GM10248 (cell line): ENCODE measurements around the gene HEMK1.

Source experiments
- CTCF ChIA-PET: fragments of 300-600 bp; sonication (Branson Sonifier 250); formaldehyde crosslinking; extraction: SDS; loops from one replicate; lab custom pipeline; 2021; ENCODE audit warnings: antibody characterized with exemption; lab: Yijun Ruan, JAX
- POLR2A ChIA-PET: fragments of 350-650 bp; sonication (Branson Sonifier 250); formaldehyde crosslinking; extraction: SDS; loops from one replicate; lab custom pipeline; 2020; ENCODE audit warnings: antibody characterized with exemption; lab: Yijun Ruan, JAX
- DNase-seq: peaks from one replicate; pipeline ENCODE4 v3.0.0; 2012; ENCODE audit errors: extremely low spot score
- TF ChIP-seq, protein P1 (sequence below): IDR thresholded peaks from 2 replicates; pipeline ENCODE4 v1.5.1; 2012; ENCODE audit warnings: mild to moderate bottlenecking, low read depth; ENCODE audit errors: extremely low read depth, missing control alignments, control extremely low read depth

The HEMK1 gene

DNA sequence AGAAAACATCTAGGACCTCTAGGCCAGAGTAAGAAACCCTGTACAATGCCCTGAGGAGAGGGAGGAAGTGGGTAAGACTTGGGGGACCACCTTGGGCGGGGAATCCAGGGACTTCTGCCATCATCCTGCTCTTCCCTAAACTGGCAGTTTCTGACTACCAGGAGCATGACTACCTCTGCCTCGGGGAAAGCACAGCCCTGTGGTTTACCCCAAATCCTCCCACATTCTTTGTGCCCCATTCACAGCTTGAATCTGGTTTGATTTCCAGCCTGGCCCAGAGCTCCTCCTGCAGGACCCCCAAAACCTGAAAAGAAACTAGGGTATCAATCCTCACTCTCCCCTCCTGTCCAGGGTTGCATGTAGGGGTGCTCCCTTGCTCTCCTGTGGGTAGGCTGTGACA is 6.5 kb upstream of the HEMK1 start:
- ChIA-PET CTCF (interaction anchor here (0.6 to 1.3 kb wide), 4 partner anchors 10 to 1047 kb away, joined by 3 read pairs; no protein-coding TSS in a partner anchor), POLR2A (no interaction called here)
- no peak for DNase-seq
- TF ChIP-seq, protein P1, sequence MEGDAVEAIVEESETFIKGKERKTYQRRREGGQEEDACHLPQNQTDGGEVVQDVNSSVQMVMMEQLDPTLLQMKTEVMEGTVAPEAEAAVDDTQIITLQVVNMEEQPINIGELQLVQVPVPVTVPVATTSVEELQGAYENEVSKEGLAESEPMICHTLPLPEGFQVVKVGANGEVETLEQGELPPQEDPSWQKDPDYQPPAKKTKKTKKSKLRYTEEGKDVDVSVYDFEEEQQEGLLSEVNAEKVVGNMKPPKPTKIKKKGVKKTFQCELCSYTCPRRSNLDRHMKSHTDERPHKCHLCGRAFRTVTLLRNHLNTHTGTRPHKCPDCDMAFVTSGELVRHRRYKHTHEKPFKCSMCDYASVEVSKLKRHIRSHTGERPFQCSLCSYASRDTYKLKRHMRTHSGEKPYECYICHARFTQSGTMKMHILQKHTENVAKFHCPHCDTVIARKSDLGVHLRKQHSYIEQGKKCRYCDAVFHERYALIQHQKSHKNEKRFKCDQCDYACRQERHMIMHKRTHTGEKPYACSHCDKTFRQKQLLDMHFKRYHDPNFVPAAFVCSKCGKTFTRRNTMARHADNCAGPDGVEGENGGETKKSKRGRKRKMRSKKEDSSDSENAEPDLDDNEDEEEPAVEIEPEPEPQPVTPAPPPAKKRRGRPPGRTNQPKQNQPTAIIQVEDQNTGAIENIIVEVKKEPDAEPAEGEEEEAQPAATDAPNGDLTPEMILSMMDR: no peak

DNA sequence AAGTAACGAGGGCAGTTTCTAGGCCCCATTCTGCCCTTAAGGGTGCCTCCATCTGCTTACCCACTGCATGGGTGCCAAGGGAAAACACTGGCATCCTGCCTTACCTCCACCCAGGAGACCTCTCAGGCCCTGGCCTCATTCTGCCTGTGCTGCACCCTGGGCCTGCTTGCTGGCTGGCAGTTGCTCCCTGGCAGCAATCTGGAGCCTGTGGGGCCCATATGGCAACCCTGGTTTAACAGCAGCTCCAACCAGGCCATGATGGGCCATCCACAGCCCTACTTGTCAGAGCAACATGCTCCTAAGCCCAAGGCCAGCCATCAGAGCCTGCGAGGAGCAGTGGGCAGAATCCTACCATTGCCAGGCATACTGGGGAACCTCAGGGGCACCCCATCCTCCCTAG is 5.5 kb upstream of the HEMK1 start:
- TF ChIP-seq, protein P1: no peak
- POLR2A ChIA-PET: no interaction called here
- CTCF ChIA-PET: interaction anchor here (1.4 to 4.2 kb wide), 2 partner anchors 14 to 50 kb away, joined by 3 to 46 read pairs; partner anchors contain the start of gene CISH
- DNase-seq: no peak

DNA sequence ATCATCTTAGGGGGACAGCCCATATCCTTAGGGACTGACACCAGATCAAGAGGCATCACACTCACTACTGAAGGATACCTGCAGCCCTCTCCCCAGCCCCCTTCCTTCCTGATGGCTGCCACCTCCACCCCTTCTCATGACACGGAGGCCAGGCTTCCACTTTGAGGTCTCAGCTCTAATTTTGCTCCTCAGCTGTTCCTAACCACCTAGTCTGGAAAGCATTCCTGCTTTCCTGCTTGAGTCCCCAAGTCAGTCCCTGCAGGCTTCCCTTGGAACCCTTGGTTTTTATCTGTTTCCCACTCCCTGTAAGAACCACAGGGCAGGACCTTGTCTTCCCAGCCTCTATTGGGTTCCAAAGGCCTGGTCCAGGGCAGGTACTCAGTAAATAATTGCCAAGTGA is 5.0 kb upstream of the HEMK1 start:
- ChIA-PET POLR2A (no interaction called here), CTCF (interaction anchor here (1.4 to 4.2 kb wide), 2 partner anchors 15 to 49 kb away, joined by 3 to 46 read pairs; partner anchors contain the start of gene CISH)
- no peak for DNase-seq
- TF ChIP-seq, protein P1: no peak

DNA sequence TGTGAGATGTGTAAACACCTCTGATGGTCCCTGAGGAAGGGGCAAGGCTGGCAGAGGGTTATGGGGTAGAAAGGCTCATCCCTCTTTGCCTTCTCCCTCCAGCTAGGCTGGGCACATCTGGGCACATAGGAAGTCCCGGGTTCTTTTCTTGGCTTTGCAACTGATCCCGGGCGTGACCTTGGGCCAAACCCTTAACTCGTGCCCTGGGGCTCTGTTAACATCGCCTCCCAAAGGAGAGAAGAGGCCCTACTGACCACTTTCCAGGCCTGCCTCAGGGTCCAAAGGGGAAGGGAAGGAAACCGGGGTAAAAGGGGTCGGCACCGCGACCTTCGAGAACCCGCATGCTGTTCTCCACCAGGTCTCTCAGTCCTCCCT is 2.3 kb upstream of the HEMK1 start:
- POLR2A ChIA-PET: no interaction called here
- CTCF ChIA-PET: interaction anchor here (0.9 to 4.2 kb wide), 9 partner anchors 12 to 823 kb away, joined by 3 to 46 read pairs (median 4); partner anchors contain the start of gene CISH
- TF ChIP-seq, protein P1: no peak
- no peak for DNase-seq

DNA sequence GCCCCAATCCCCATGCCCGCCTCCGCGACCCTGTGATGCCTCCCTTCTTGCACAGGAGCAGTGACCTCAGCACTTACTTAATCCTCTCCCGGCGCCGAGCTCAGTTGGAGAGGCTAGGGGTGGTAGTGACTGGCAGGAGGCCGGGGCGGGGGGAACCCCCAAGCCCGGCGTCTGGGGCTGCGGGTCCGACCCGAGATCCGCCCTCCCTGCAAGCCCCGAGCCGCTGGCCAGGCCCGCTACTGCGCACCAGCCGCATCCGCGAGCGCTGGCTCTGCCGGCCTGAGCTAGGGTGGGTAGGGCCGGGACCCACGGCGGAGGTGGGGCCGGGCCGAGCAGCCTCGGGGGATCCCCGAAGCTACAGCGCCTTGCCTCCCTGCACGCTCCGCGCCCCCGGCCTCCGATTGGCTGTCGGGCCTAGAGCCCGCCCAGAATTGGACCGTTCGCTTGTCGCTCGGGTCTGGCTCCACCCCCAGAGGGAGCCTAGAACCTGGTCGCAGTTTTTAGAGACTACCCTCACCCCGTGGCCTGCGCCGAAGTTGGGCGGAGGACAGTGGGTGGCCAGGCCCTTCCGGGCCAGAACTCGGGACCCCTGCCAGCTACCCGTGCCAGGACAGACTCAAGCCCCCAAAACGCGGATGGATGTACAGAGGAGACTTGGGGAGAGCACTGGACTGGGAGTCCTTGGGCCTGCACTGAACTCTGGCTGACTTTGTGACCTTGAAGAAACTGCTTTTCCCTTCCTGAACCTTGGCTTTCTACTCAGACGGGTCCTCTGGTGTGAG is 1.7 kb upstream of the HEMK1 start, which contains the start of gene C3orf18:
C3orf18 (minus strand) TSS at position 362 of the 782 bp plus-strand sequence. CDS start 2,048 bp downstream, outside the sequence.
- DNase-seq: peak; percentile 99
- CTCF ChIA-PET: interaction anchor here (0.7 to 4.2 kb wide), 14 partner anchors 12 to 822 kb away, joined by 3 to 46 read pairs (median 4); partner anchors contain the start of gene CISH
- POLR2A ChIA-PET: no interaction called here
- TF ChIP-seq, protein P1: no peak

DNA sequence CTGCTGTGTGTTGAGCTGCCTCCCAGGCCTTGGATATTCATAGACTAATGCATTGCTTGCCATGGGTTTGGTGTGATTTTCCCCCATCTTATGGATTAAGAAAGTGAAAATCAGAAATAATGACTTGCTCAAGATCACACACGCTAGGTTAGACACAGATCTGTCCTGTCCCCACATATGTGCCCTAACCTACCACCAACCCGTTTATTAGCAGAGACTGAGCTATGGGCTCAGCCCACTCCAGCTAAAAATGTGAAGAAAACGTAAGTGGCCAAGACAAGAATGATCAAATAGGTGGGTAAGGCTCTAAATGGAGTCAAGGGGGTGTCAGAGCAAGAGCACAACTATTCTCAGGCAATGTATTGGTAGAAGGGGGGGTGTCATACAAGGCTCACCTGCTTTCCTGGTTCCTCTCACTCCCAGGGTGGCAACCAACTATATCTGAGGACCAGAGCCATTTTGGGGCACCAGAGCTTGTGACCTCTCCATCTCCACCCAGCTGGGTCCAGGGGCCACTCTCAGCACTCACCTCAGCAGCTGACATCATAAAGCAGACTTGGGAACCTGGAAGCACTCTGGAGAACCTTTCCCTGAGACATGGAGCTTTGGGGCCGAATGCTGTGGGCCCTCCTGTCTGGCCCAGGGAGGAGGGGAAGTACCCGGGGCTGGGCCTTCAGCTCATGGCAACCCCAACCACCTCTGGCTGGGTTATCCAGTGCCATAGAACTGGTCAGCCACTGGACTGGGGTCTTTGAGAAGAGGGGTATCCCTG is 1.4 kb downstream of the HEMK1 start:
- DNase-seq: no peak
- TF ChIP-seq, protein P1: no peak
- ChIA-PET POLR2A (interaction anchor here (0.6 to 1.5 kb wide), 3 partner anchors 22 to 660 kb away, joined by 3 to 7 read pairs (median 4); partner anchors contain the start of gene CISH), CTCF (interaction anchor here (0.8 to 16.2 kb wide), 13 partner anchors 9 to 1112 kb away, joined by 3 to 419 read pairs (median 7); partner anchors contain the start of genes CISH and MAPKAPK3)
